HepG2 (cell line): ENCODE data around the gene AFF4. TPM values are rescaled to one million over a fixed set of nuclear protein-coding genes. Genes with fewer than 3 reads are reported as not detected.

Source experiments
- ATF7 ChIP-seq, 2 experiments: fragments of 450-650 bp in 1 of 2; sonication (generic) in 1 of 2; formaldehyde crosslinking in 1 of 2; IDR thresholded peaks; 2 replicates each; pipeline versions ENCODE4 v1.4.0 to v1.6.1; 2016 to 2020; ENCODE audit warnings: antibody characterized with exemption in 1 of 2, mild to moderate bottlenecking in 1 of 2, missing genetic modification reagents in 1 of 2
- CREB3 ChIP-seq: sonication (generic); formaldehyde crosslinking; IDR thresholded peaks from 2 replicates; pipeline ENCODE4 v1.5.0; 2020; ENCODE audit warnings: missing genetic modification reagents
- CREM ChIP-seq, 2 experiments: sonication (generic) in 1 of 2; formaldehyde crosslinking in 1 of 2; IDR thresholded peaks; 2 replicates each; pipeline versions ENCODE4 v1.4.0 to v1.6.1; 2016 to 2020; ENCODE audit warnings: antibody characterized with exemption in 1 of 2, mild to moderate bottlenecking in 1 of 2, missing genetic modification reagents in 1 of 2
- EEA1 ChIP-seq: sonication (generic); formaldehyde crosslinking; IDR thresholded peaks from 2 replicates; pipeline ENCODE4 v1.5.1; 2020; ENCODE audit warnings: mild to moderate bottlenecking, missing genetic modification reagents, borderline replicate concordance
- ERF ChIP-seq: IDR thresholded peaks from 2 replicates; pipeline ENCODE4 v1.6.1; 2018; ENCODE audit warnings: missing biosample characterization, missing genetic modification reagents
- FOXC1 ChIP-seq: sonication (generic); formaldehyde crosslinking; IDR thresholded peaks from 2 replicates; pipeline ENCODE4 v1.8.0; 2022; ENCODE audit warnings: mild to moderate bottlenecking, missing genetic modification reagents, borderline replicate concordance
- HMG20A ChIP-seq: IDR thresholded peaks from 2 replicates; pipeline ENCODE4 v1.6.1; 2016; ENCODE audit warnings: borderline replicate concordance
- HNRNPK ChIP-seq: fragments of 200-400 bp; formaldehyde crosslinking; IDR thresholded peaks from 2 replicates; pipeline ENCODE4 v1.6.1; 2018; ENCODE audit warnings: low read length, low read depth, moderate library complexity, mild to moderate bottlenecking; ENCODE audit not compliant: poor library complexity, severe bottlenecking
- ISL2 ChIP-seq: sonication (generic); formaldehyde crosslinking; IDR thresholded peaks from 2 replicates; pipeline ENCODE4 v1.5.0; 2020; ENCODE audit warnings: missing genetic modification reagents
- NAIF1 ChIP-seq: sonication (generic); formaldehyde crosslinking; IDR thresholded peaks from 2 replicates; pipeline ENCODE4 v1.5.0; 2020; ENCODE audit warnings: mild to moderate bottlenecking, missing genetic modification reagents, borderline replicate concordance
- NCOR1 ChIP-seq: fragments of 200-600 bp; sonication (generic); IDR thresholded peaks from 2 replicates; pipeline ENCODE4 v1.7.0; 2017; ENCODE audit warnings: antibody characterized with exemption, low read length, borderline replicate concordance
- NFKBIZ ChIP-seq: IDR thresholded peaks from 2 replicates; pipeline ENCODE4 v1.6.1; 2018; ENCODE audit warnings: missing genetic modification reagents, missing compliant biosample characterization
- NPAS2 ChIP-seq: sonication (generic); formaldehyde crosslinking; IDR thresholded peaks from 2 replicates; pipeline ENCODE4 v1.8.0; 2022; ENCODE audit warnings: mild to moderate bottlenecking, missing genetic modification reagents, borderline replicate concordance
- PLRG1 ChIP-seq: fragments of 450-650 bp; conservative IDR thresholded peaks from 2 replicates; pipeline ENCODE4 v1.6.1; 2016
- SNAPC5 ChIP-seq: sonication (generic); formaldehyde crosslinking; IDR thresholded peaks from 2 replicates; pipeline ENCODE4 v1.8.1; 2023; ENCODE audit warnings: mild to moderate bottlenecking, missing genetic modification reagents, borderline replicate concordance
- THYN1 ChIP-seq: sonication (generic); formaldehyde crosslinking; IDR thresholded peaks from 2 replicates; pipeline ENCODE4 v1.8.1; 2023; ENCODE audit warnings: low read depth, mild to moderate bottlenecking, moderate library complexity, missing genetic modification reagents, borderline replicate concordance
- YEATS4 ChIP-seq: sonication (generic); formaldehyde crosslinking; IDR thresholded peaks from 2 replicates; pipeline ENCODE4 v1.4.0; 2020; ENCODE audit warnings: missing genetic modification reagents, borderline replicate concordance
- ZBTB14 ChIP-seq: sonication (generic); formaldehyde crosslinking; IDR thresholded peaks from 2 replicates; pipeline ENCODE4 v1.4.0; 2020; ENCODE audit warnings: missing genetic modification reagents
- ZFP36L1 ChIP-seq: sonication (generic); formaldehyde crosslinking; IDR thresholded peaks from 2 replicates; pipeline ENCODE4 v1.8.0; 2022; ENCODE audit warnings: mild to moderate bottlenecking, missing genetic modification reagents, moderate library complexity
- ZNF510 ChIP-seq: sonication (generic); formaldehyde crosslinking; IDR thresholded peaks from 2 replicates; pipeline ENCODE4 v1.4.0; 2020; ENCODE audit warnings: low read depth, mild to moderate bottlenecking, missing genetic modification reagents
- ZNF577 ChIP-seq: sonication (generic); formaldehyde crosslinking; IDR thresholded peaks from 2 replicates; pipeline ENCODE4 v1.4.0; 2020; ENCODE audit warnings: mild to moderate bottlenecking, low read depth, missing genetic modification reagents, borderline replicate concordance
- ZNF598 ChIP-seq: sonication (generic); formaldehyde crosslinking; IDR thresholded peaks from 2 replicates; pipeline ENCODE4 v1.5.1; 2020; ENCODE audit warnings: mild to moderate bottlenecking, missing genetic modification reagents, borderline replicate concordance
- ZNF75D ChIP-seq: sonication (generic); formaldehyde crosslinking; IDR thresholded peaks from 2 replicates; pipeline ENCODE4 v1.8.1; 2023; ENCODE audit warnings: missing genetic modification reagents, mild to moderate bottlenecking, borderline replicate concordance
- ZNF792 ChIP-seq: IDR thresholded peaks from 2 replicates; pipeline ENCODE4 v1.6.1; 2016
- ZNF839 ChIP-seq: sonication (generic); formaldehyde crosslinking; IDR thresholded peaks from 2 replicates; pipeline ENCODE4 v1.4.0; 2020; ENCODE audit warnings: missing genetic modification reagents, mild to moderate bottlenecking, borderline replicate concordance
- polyA plus RNA-seq, 8 experiments: library from polyadenylated mRNA; depleted of rRNA in 3 of 8; stranded (reverse) in 7 of 8; unstranded in 1 of 8; fragments of >200 nt; fragmentation: Illumina TruSeq in 4 of 8; extraction: Trizol in 4 of 8; gene quantifications; 2 replicates each; pipeline versions ENCODE4 v1.2.1 to v1.2.3, GENCODE V29; 2011 to 2016; ENCODE audit warnings: low read depth in 4 of 8, missing spikeins in 1 of 8, mixed read lengths in 1 of 8; ENCODE audit not compliant: insufficient read depth in 1 of 8
- total RNA-seq, 5 experiments: library from RNA; depleted of rRNA; stranded (reverse); fragments of >200 nt; fragmentation: Illumina TruSeq; extraction: Trizol; gene quantifications; 2 replicates each; pipeline ENCODE4 v1.2.3, GENCODE V29; 2016; ENCODE audit warnings: low read depth in 1 of 5
- TF ChIP-seq, protein P1 (sequence below): IDR thresholded peaks from 2 replicates; pipeline ENCODE4 v1.6.1; 2016; ENCODE audit warnings: missing genetic modification reagents, missing compliant biosample characterization

Gene AFF4
- total and polyA plus RNA-seq, 2 of the 13 experiments (the other 11 are each of a cell fraction or from before 2014, with no cell fraction given) = 22.1 to 25.5 TPM

DNA sequence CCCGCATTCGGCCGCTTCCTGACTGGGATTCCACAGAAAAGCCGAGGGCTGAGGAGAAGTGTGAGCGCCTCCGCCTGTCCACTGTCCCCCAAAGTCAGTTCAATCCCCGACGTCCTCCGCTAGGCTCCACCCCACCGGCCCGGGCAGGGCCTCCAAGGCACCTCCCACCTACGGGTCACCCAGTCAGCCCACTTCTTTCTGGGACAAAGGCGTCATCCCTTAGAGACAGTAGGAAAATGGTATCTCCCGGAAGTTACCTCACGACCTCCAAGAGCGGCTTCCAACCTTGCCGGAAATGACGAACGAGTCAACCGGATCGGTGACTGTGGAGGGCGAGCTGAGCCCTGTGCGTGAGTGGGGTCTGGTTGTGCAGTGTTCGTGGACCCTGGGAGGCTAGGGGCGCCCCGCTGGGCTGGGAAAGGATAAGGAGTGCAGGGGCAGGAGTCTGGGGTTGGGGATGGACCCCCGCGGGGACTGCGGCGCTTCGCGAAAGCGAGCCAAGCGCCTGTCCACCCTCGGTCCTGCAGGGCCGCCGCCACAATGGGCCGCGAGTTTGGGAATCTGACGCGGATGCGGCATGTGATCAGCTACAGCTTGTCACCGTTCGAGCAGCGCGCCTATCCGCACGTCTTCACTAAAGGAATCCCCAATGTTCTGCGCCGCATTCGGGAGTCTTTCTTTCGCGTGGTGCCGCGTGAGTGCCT is 96.9 kb downstream of the AFF4 start, which contains the start of the genes GDF9 and UQCRQ (continued):
- TF ChIP-seq NAIF1 = peak; percentile 75; the same call in 1 of the 2 replicates
- TF ChIP-seq HMG20A (CRISPR knock-in tag) = no peak; the same call in 1 of the 2 replicates
- TF ChIP-seq THYN1 (CRISPR knock-in tag) = no peak
- no peak for TF ChIP-seq ZBTB14 (CRISPR knock-in tag)
- peak; percentile 83 for TF ChIP-seq ATF7 (IDR thresholded peaks at IDR 0.05)
- TF ChIP-seq ATF7 (CRISPR knock-in tag; IDR thresholded peaks at IDR 0.05) = peak; percentile 56; the same call in 1 of the 2 replicates
- TF ChIP-seq SNAPC5 (CRISPR knock-in tag) = no peak
- TF ChIP-seq CREM (IDR thresholded peaks at IDR 0.05) = peak; percentile 97
- peak; percentile 59; the same call in 1 of the 2 replicates for TF ChIP-seq CREM (CRISPR knock-in tag; IDR thresholded peaks at IDR 0.05)
- no peak for TF ChIP-seq ZFP36L1 (CRISPR knock-in tag)
- no peak for TF ChIP-seq HNRNPK
- no peak for TF ChIP-seq NPAS2 (CRISPR knock-in tag)
- peak; percentile 75 for TF ChIP-seq ISL2 (CRISPR knock-in tag)
- 0 out of 2 replicates have a peak, but pooled peaks have one; percentile 14 for TF ChIP-seq NFKBIZ (CRISPR knock-in tag)
- no peak for TF ChIP-seq ZNF577 (CRISPR knock-in tag)
- TF ChIP-seq, protein P1, sequence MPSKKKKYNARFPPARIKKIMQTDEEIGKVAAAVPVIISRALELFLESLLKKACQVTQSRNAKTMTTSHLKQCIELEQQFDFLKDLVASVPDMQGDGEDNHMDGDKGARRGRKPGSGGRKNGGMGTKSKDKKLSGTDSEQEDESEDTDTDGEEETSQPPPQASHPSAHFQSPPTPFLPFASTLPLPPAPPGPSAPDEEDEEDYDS (CRISPR knock-in tag) = peak; percentile 93
- TF ChIP-seq EEA1 (CRISPR knock-in tag) = peak; percentile 90
- peak; percentile 86 for TF ChIP-seq YEATS4 (CRISPR knock-in tag)
- TF ChIP-seq FOXC1 = peak; percentile 38; the same call in 1 of the 2 replicates
- no peak for TF ChIP-seq PLRG1
- no peak for TF ChIP-seq ZNF839
- no peak for TF ChIP-seq ZNF75D
- TF ChIP-seq CREB3 (CRISPR knock-in tag) = no peak
- TF ChIP-seq ZNF792 = no peak; the same call in none of the 2 replicates
- TF ChIP-seq ZNF510 (CRISPR knock-in tag) = peak; percentile 82; the same call in 1 of the 2 replicates
- TF ChIP-seq ERF (CRISPR knock-in tag) = peak; percentile 71
- TF ChIP-seq NCOR1 = no peak
- TF ChIP-seq ZNF598 = 0 out of 2 replicates have a peak, but pooled peaks have one; percentile 61
